ENCODE data around the gene CBLB. TPM values are rescaled to one million over a fixed set of nuclear protein-coding genes. Genes with fewer than 3 reads are reported as not detected.
A peak's percentile ranks its signal among the peaks of the same experiment; 100 is the strongest.

The CBLB gene
- total RNA-seq, 2 experiments from 2014 or later = 95.1 to 97.3 TPM

GRCh38 chr3:105785803-105786202 lies 83.0 kb downstream of the CBLB start:
- Mint-ChIP-seq H3K27me3 (no peaks in the 10 kb centered on the region), H3K9me3 (peaks cover 13% of the 10 kb centered on the region), H3K4me3 (no peak overlapping the region), H3K27ac (peak overlapping the region; percentile 57), H3K4me1 (peaks cover 62% of the 10 kb centered on the region), H3K36me3 (peaks cover 65% of the 10 kb centered on the region)
- no peak for DNase-seq

DNA sequence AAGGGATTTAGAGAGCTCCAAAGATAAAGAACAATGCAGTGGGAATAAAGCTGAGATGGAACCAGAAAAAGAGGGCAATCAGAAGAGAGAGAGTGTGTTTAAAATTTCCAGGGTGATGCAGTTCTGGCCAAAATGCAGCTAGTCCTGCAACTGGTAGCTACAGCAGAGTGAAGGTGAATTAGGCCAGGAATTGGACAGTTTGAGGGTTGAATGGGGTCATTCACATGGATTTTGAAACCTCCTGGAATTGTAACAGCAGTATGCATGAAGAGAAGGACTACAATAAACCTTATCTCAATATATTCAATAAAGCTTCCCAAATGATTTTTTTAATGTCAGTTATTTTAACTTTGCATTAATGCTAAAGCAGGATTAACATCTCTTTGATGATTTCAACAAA lies 85.2 kb downstream of the CBLB start:
- DNase-seq = no peak
- Mint-ChIP-seq H3K9me3 (peaks cover 21% of the 10 kb centered on the region), H3K27me3 (no peaks in the 10 kb centered on the region), H3K4me1 (peaks cover 61% of the 10 kb centered on the region), H3K27ac (peak overlapping the region; percentile 30), H3K36me3 (peaks cover 64% of the 10 kb centered on the region), H3K4me3 (no peak overlapping the region)

GRCh38 chr3:105781871-105782270 lies 86.9 kb downstream of the CBLB start:
- DNase-seq = no peak
- H3K4me3 Mint-ChIP-seq = no peak overlapping the region
- H3K9me3 Mint-ChIP-seq = peaks cover 21% of the 10 kb centered on the region
- H3K4me1 Mint-ChIP-seq = peaks cover 57% of the 10 kb centered on the region
- no peaks in the 10 kb centered on the region for H3K27me3 Mint-ChIP-seq
- H3K36me3 Mint-ChIP-seq = peaks cover 62% of the 10 kb centered on the region
- peak overlapping the region; percentile 34 for H3K27ac Mint-ChIP-seq

DNA sequence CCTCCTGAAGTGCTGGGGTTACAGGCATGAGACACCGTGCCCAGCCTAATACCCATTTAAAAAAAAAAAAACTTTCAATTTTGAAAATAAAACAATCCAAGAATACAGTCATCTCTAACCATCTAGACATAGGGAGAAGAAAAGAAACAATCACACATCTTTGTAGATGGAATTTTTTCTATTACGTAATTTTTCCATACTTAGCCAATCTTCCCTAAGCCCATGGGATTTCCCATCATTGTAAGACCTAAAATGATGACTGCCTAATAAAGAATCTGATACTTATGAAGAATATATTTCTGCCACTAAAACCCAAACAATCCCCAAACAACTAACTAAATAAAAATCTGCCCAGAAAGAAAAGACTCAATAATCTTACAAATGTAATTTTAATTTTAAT lies 88.7 kb downstream of the CBLB start:
- DNase-seq = no peak
- H3K27ac Mint-ChIP-seq = peak overlapping the region; percentile 54
- peaks cover 55% of the 10 kb centered on the region for H3K4me1 Mint-ChIP-seq
- peaks cover 21% of the 10 kb centered on the region for H3K9me3 Mint-ChIP-seq
- H3K36me3 Mint-ChIP-seq = peaks cover 67% of the 10 kb centered on the region
- no peaks in the 10 kb centered on the region for H3K27me3 Mint-ChIP-seq
- no peak overlapping the region for H3K4me3 Mint-ChIP-seq

- Mint-ChIP-seq H3K27me3 (no peaks in the 10 kb centered on the region), H3K4me1 (peaks cover 70% of the 10 kb centered on the region), H3K27ac (peak overlapping the region; percentile 88), H3K9me3 (peaks cover 21% of the 10 kb centered on the region), H3K4me3 (peak overlapping the region; percentile 32), H3K36me3 (peaks cover 78% of the 10 kb centered on the region)
- no peak for DNase-seq
Measured at GRCh38 chr3:105775368-105775767, 93.4 kb downstream of the CBLB start.

DNA sequence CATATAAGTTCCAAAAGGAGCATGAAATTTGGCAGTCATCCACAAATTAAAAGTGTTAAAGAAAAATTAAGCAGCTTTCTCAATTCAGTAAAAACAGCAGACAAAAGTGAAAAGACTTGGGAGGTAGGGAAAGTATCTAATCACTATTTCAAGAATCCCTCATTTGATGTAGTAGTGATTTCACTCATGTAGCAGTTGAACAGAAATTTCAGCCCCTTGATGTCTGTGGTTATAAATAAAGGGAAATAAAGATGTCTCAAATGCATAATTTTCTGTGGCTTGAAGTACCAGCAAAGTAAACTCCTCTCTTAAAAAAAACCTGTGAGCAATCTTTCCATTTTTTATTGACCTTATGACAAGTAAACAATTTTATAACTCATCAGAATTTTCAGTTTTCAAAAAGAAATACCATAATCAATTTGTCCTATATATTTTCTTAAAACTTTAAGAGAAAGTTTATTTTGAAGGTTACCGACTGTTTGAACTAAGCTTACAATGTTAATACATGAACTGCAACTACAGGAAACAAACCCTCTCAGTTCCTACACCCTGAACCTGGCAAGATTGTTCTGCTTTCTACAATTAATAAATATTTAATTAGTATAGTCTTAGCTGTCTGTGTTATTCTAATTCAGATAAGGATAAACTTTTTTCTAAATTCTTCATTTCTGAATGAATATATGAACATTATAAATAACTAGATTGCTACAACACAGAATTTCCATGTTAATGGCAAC lies 94.2 kb downstream of the CBLB start:
- Mint-ChIP-seq H3K9me3 (peaks cover 15% of the 10 kb centered on the region), H3K27ac (peak overlapping the region; percentile 88), H3K4me1 (peaks cover 67% of the 10 kb centered on the region), H3K4me3 (peak overlapping the region; percentile 25), H3K36me3 (peaks cover 79% of the 10 kb centered on the region), H3K27me3 (no peaks in the 10 kb centered on the region)
- DNase-seq = no peak

DNA sequence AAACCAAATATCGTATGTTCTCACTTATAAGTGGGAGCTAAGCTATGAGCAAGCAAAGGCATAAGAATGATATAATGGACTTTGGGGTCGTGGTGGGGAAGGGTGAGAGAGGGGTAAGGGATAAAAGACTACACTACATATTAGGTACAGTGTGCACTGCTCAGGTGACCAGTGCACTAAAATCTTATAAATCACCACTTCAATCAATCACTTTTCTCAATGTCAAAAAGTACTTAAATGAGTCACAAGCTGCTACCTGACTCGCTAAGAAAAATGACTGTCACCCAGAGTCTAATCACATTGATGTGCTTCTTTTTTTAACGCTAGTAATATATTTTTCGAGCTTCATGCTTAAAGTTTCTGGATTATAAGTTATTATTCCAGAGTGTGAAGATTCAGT lies 95.5 kb downstream of the CBLB start:
- Mint-ChIP-seq H3K27ac (peak overlapping the region; percentile 88), H3K27me3 (no peaks in the 10 kb centered on the region), H3K4me1 (peaks cover 75% of the 10 kb centered on the region), H3K4me3 (no peak overlapping the region), H3K36me3 (peaks cover 91% of the 10 kb centered on the region), H3K9me3 (peaks cover 19% of the 10 kb centered on the region)
- DNase-seq = no peak

DNA sequence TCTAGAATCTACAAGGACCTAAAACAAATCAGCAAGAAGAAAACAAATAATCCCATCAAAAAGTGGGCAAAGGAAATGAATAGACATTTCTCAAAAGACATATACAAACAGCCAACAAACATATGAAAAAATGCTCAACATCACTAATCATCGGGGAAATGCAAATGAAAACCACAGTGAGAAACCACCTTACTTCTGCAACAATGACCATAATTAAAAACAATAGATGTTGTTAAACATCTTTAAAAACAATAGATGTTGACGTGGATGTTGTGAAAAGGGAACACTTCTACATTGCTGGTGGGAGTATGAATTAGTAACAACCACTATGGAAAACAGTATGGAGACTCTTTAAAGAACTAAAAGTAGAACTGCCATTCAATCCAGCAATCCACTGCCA lies 96.2 kb downstream of the CBLB start:
- no peak for DNase-seq
- Mint-ChIP-seq H3K27ac (peak overlapping the region; percentile 88), H3K36me3 (peaks cover 92% of the 10 kb centered on the region), H3K27me3 (no peaks in the 10 kb centered on the region), H3K9me3 (peaks cover 19% of the 10 kb centered on the region), H3K4me1 (peaks cover 75% of the 10 kb centered on the region), H3K4me3 (no peak overlapping the region)

- H3K36me3 Mint-ChIP-seq = peaks cover 81% of the 10 kb centered on the region
- DNase-seq = no peak
- peaks cover 76% of the 10 kb centered on the region for H3K4me1 Mint-ChIP-seq
- peak overlapping the region; percentile 52 for H3K27ac Mint-ChIP-seq
- H3K4me3 Mint-ChIP-seq = no peak overlapping the region
- peaks cover 19% of the 10 kb centered on the region for H3K9me3 Mint-ChIP-seq
- no peaks in the 10 kb centered on the region for H3K27me3 Mint-ChIP-seq
Measured at GRCh38 chr3:105771392-105771791, 97.4 kb downstream of the CBLB start.

GRCh38 chr3:105770410-105770809 lies 98.4 kb downstream of the CBLB start:
- peaks cover 82% of the 10 kb centered on the region for H3K36me3 Mint-ChIP-seq
- H3K9me3 Mint-ChIP-seq = peaks cover 23% of the 10 kb centered on the region
- no peaks in the 10 kb centered on the region for H3K27me3 Mint-ChIP-seq
- no peak overlapping the region for H3K4me3 Mint-ChIP-seq
- no peak for DNase-seq
- peak overlapping the region; percentile 15 for H3K27ac Mint-ChIP-seq
- H3K4me1 Mint-ChIP-seq = peaks cover 81% of the 10 kb centered on the region

GRCh38 chr3:105767776-105768175 lies 101.0 kb downstream of the CBLB start:
- Mint-ChIP-seq H3K27ac (peak overlapping the region; percentile 59), H3K27me3 (no peaks in the 10 kb centered on the region), H3K4me3 (peak overlapping the region; percentile 35), H3K4me1 (peaks cover 83% of the 10 kb centered on the region), H3K36me3 (peaks cover 85% of the 10 kb centered on the region), H3K9me3 (peaks cover 30% of the 10 kb centered on the region)
- no peak for DNase-seq

DNA sequence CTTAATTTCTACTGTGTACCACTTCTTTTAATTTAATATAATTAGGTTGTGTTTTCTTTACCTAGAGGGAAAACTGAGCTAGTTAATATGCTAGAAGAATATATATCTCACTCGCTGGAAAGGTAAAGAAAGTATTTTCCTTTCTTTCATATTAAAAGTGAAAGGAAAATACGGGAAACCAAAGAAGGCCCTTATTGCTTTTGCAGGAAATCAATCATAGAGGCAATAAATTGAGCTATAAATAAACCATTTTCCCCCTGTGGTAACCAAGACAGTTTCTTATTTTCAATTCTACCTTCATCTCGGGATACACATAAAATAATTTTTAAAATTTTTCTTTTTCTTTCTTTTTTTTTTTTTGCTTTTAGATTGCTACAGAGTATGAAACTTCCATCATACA lies 101.6 kb downstream of the CBLB start:
- Mint-ChIP-seq H3K4me3 (peak overlapping the region; percentile 24), H3K9me3 (peaks cover 31% of the 10 kb centered on the region), H3K36me3 (peaks cover 85% of the 10 kb centered on the region), H3K4me1 (peaks cover 81% of the 10 kb centered on the region), H3K27me3 (no peaks in the 10 kb centered on the region), H3K27ac (peak overlapping the region; percentile 64)
- DNase-seq = no peak

DNA sequence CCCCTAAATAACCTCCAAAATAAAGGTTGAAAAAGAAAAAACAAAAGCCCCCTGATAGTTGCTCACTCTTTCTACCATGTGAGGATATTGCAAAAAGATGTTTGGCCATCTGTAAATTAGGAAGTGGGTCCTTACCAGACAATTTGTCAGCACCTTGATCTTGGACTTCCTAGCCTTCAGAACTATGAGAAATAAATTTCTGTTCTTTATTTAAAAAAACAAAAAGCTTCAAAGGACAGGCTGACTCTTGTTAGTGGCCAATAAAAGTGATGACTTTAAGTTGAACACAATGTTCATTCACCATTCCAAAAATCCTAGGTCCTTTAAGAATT lies 103.5 kb downstream of the CBLB start:
- H3K27ac Mint-ChIP-seq = peak overlapping the region; percentile 88
- H3K9me3 Mint-ChIP-seq = peaks cover 35% of the 10 kb centered on the region
- no peaks in the 10 kb centered on the region for H3K27me3 Mint-ChIP-seq
- H3K4me1 Mint-ChIP-seq = peaks cover 75% of the 10 kb centered on the region
- H3K36me3 Mint-ChIP-seq = peaks cover 84% of the 10 kb centered on the region
- H3K4me3 Mint-ChIP-seq = no peak overlapping the region
- DNase-seq = no peak

DNA sequence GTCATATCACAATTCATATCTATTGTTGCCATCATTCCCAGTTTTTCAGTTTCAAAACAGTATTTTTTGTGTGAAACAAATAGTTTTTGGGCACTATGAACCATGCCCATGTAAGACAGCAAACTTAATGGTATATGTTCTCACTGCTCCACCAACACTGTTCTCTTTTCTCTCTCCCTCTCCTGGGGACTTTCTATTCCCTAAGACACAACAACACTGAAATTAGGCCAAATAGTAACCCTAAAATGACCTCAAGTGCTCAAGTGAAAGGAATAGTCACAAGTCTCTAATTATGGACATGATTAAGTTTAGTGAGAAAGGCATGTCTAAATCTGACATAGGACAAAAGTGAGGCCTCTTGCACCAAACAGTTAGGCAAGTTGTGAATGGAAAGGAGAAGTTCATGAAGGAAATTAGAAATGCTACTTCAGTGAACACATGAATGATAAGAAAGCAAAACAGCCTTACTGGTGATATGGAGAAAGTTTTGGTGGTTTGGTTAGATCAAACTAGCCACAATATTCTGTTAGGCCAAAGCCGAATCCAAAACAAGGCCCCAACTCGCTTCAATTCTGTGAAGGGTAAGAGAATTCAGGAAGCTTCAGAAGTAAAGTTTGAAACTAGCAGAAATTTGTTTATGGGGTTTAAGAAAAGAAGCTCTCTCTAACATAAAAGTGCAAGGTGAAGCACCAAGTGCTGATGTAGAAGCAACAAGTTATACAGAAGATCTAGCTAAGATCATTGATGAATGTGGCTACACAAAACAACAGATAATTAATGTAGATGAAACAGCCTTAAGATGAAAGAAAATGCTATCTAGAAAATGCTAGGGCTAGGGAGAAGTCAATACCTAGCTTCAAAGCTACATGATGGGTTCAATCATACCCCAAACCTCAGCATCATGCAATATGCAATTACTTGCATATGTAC lies 104.2 kb downstream of the CBLB start:
- Mint-ChIP-seq H3K36me3 (peaks cover 81% of the 10 kb centered on the region), H3K27ac (peak overlapping the region; percentile 88), H3K27me3 (no peaks in the 10 kb centered on the region), H3K4me1 (peaks cover 72% of the 10 kb centered on the region), H3K4me3 (peak overlapping the region; percentile 5), H3K9me3 (peaks cover 36% of the 10 kb centered on the region)
- DNase-seq = no peak

DNA sequence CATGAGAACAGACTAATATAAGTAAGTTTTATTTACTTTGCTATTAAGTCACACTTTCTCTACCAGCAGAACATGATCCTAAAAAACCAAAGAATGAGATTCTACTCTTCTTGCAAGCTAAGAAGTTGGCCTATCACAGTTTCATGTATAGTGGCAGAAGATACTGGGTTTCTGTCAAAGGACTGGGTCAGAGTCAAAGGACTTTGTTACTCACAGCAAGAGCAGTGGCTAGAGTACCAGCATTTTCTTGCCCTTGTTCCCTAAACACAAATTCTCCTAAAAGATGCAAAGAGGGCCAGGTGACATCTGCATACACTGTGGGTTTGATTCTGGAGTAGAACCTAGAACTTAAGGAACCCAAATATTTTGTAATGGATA lies 105.2 kb downstream of the CBLB start:
- H3K9me3 Mint-ChIP-seq = peaks cover 41% of the 10 kb centered on the region
- peak overlapping the region; percentile 88 for H3K27ac Mint-ChIP-seq
- peaks cover 72% of the 10 kb centered on the region for H3K4me1 Mint-ChIP-seq
- no peak for DNase-seq
- no peak overlapping the region for H3K4me3 Mint-ChIP-seq
- H3K27me3 Mint-ChIP-seq = no peaks in the 10 kb centered on the region
- peaks cover 81% of the 10 kb centered on the region for H3K36me3 Mint-ChIP-seq
